WTC11 (cell line): ENCODE data around the gene CAMTA1. TPM values are rescaled to one million over a fixed set of nuclear protein-coding genes. Genes with fewer than 3 reads are reported as not detected.

Experiments
- ATAC-seq: fragments of 200-7000 bp; cut with Tn5 transposase; 2 replicates; pipeline ENCODE4 v1.10.0; 2021; ENCODE audit warnings: mild to moderate bottlenecking, moderate library complexity
- CTCF ChIA-PET: fragments of 300-600 bp; sonication (Branson Sonifier 250); formaldehyde crosslinking; loops from one replicate; lab custom pipeline; 2021; ENCODE audit warnings: antibody characterized with exemption; lab: Charles Lee
- POLR2A ChIA-PET: fragments of 350-600 bp; sonication (Branson Sonifier 250); formaldehyde crosslinking; loops from one replicate; lab custom pipeline; 2021; ENCODE audit warnings: antibody characterized with exemption; lab: Charles Lee
- DNase-seq: peaks from one replicate; pipeline ENCODE4 v3.0.0; 2021; ENCODE audit warnings: low spot score
- H3K27ac Mint-ChIP-seq: 2 replicates; pipeline ENCODE4 v1.8.0; 2021; ENCODE audit warnings: mixed read lengths
- H3K27me3 Mint-ChIP-seq: 2 replicates; pipeline ENCODE4 v1.8.0; 2021; ENCODE audit warnings: low read depth, mild to moderate bottlenecking, moderate library complexity, mixed read lengths
- H3K36me3 Mint-ChIP-seq: 2 replicates; pipeline ENCODE4 v1.8.0; 2021; ENCODE audit warnings: mixed read lengths
- H3K4me1 Mint-ChIP-seq: 2 replicates; pipeline ENCODE4 v1.8.0; 2022; ENCODE audit warnings: mixed read lengths
- H3K4me3 Mint-ChIP-seq: 2 replicates; pipeline ENCODE4 v1.8.0; 2021; ENCODE audit warnings: mild to moderate bottlenecking, moderate library complexity, mixed read lengths
- H3K9me3 Mint-ChIP-seq: 2 replicates; pipeline ENCODE4 v1.8.0; 2021; ENCODE audit warnings: mixed read lengths
- AR ChIP-seq: fragments of 250-450 bp; sonication (Bioruptor Pico); IDR thresholded peaks from 2 replicates; pipeline ENCODE4 v1.9.0; 2021; ENCODE audit warnings: mild to moderate bottlenecking
- ARID4B ChIP-seq: sonication (generic); formaldehyde crosslinking; IDR thresholded peaks from 2 replicates; pipeline ENCODE4 v1.8.0; 2023; ENCODE audit warnings: missing genetic modification reagents, mild to moderate bottlenecking, borderline replicate concordance
- ELF4 ChIP-seq: sonication (generic); formaldehyde crosslinking; IDR thresholded peaks from 2 replicates; pipeline ENCODE4 v1.8.1; 2022; ENCODE audit warnings: low read depth, mild to moderate bottlenecking, moderate library complexity, missing genetic modification reagents
- IRF2 ChIP-seq: sonication (generic); formaldehyde crosslinking; IDR thresholded peaks from 2 replicates; pipeline ENCODE4 v1.8.0; 2022; ENCODE audit warnings: low read depth, missing genetic modification reagents, borderline replicate concordance
- MAX ChIP-seq: sonication (generic); formaldehyde crosslinking; IDR thresholded peaks from 2 replicates; pipeline ENCODE4 v1.8.0; 2022; ENCODE audit warnings: mild to moderate bottlenecking, missing genetic modification reagents
- NFATC4 ChIP-seq: fragments of 250-450 bp; sonication (Bioruptor Pico); IDR thresholded peaks from 2 replicates; pipeline ENCODE4 v1.9.0; 2021; ENCODE audit warnings: mild to moderate bottlenecking
- NR2C2 ChIP-seq: sonication (generic); formaldehyde crosslinking; IDR thresholded peaks from 2 replicates; pipeline ENCODE4 v1.8.0; 2022; ENCODE audit warnings: mild to moderate bottlenecking, missing genetic modification reagents
- OVOL2 ChIP-seq: fragments of 250-450 bp; sonication (Bioruptor Pico); IDR thresholded peaks from 2 replicates; pipeline ENCODE4 v1.9.0; 2021; ENCODE audit warnings: mild to moderate bottlenecking, borderline replicate concordance
- STAT6 ChIP-seq: sonication (generic); formaldehyde crosslinking; conservative IDR thresholded peaks from 2 replicates; pipeline ENCODE4 v1.8.1; 2023; ENCODE audit warnings: mild to moderate bottlenecking, low read depth, missing genetic modification reagents, moderate library complexity
- ZBTB43 ChIP-seq: sonication (generic); formaldehyde crosslinking; IDR thresholded peaks from 2 replicates; pipeline ENCODE4 v1.8.1; 2023; ENCODE audit warnings: mild to moderate bottlenecking, missing genetic modification reagents
- ZMAT4 ChIP-seq: fragments of 250-450 bp; sonication (Bioruptor Pico); IDR thresholded peaks from 2 replicates; pipeline ENCODE4 v1.9.0; 2021; ENCODE audit warnings: mild to moderate bottlenecking
- ZNF317 ChIP-seq: sonication (generic); formaldehyde crosslinking; IDR thresholded peaks from 2 replicates; pipeline ENCODE4 v1.8.1; 2023; ENCODE audit warnings: low read depth, mild to moderate bottlenecking, moderate library complexity, missing genetic modification reagents, borderline replicate concordance
- ZNF396 ChIP-seq: fragments of 250-450 bp; sonication (Bioruptor Pico); IDR thresholded peaks from 2 replicates; pipeline ENCODE4 v1.8.0; 2021; ENCODE audit warnings: mild to moderate bottlenecking, moderate library complexity, borderline replicate concordance
- ZNF532 ChIP-seq: fragments of 250-450 bp; sonication (Bioruptor Pico); IDR thresholded peaks from 2 replicates; pipeline ENCODE4 v1.9.0; 2021; ENCODE audit warnings: mild to moderate bottlenecking, borderline replicate concordance
- total RNA-seq: library from RNA; stranded (reverse); gene quantifications from 3 replicates; pipeline ENCODE4 v1.2.3, GENCODE V29; 2021

The CAMTA1 gene
- total RNA-seq, 1 experiment from 2014 or later, result 86.4 TPM

- TF ChIP-seq AR (CRISPR knock-in tag) (no peak), ZMAT4 (CRISPR knock-in tag) (no peak)
These were observed 228.8 kb downstream of the CAMTA1 start (continued) for GRCh38 chr1:7013833-7014639.

GRCh38 chr1:7014640-7014930, 229.3 kb downstream of the CAMTA1 start:
- Mint-ChIP-seq H3K9me3 (no peaks in the 10 kb centered on the region), H3K27me3 (no peaks in the 10 kb centered on the region), H3K4me1 (no peaks in the 10 kb centered on the region), H3K4me3 (no peak overlapping the region), H3K27ac (no peak overlapping the region), H3K36me3 (no peaks in the 10 kb centered on the region)
- DNase-seq (no peak), ATAC-seq (no peak)
- CTCF ChIA-PET, result interaction anchor here (2.6 kb wide), 1 partner anchor 28 kb away, joined by 10 read pairs; no protein-coding TSS in a partner anchor
- no peak for TF ChIP-seq NFATC4 (CRISPR knock-in tag)
- POLR2A ChIA-PET, result no interaction called here

GRCh38 chr1:7015022-7015421, 229.8 kb downstream of the CAMTA1 start:
- ChIA-PET POLR2A (no interaction called here), CTCF (interaction anchor here (2.6 kb wide), 1 partner anchor 28 kb away, joined by 10 read pairs; no protein-coding TSS in a partner anchor)
- Mint-ChIP-seq H3K27me3 (no peaks in the 10 kb centered on the region), H3K27ac (no peak overlapping the region), H3K9me3 (no peaks in the 10 kb centered on the region), H3K36me3 (no peaks in the 10 kb centered on the region), H3K4me3 (no peak overlapping the region), H3K4me1 (no peaks in the 10 kb centered on the region)
- DNase-seq (no peak), ATAC-seq (no peak)
- TF ChIP-seq STAT6 (CRISPR knock-in tag) (no peak), OVOL2 (CRISPR knock-in tag) (no peak), ZNF317 (no peak), NR2C2 (CRISPR knock-in tag) (no peak), IRF2 (no peak), ELF4 (no peak), ZBTB43 (CRISPR knock-in tag) (no peak), MAX (no peak), ZNF532 (CRISPR knock-in tag) (no peak), ZNF396 (no peak), ARID4B (CRISPR knock-in tag) (no peak)
